HepG2 (cell line): ENCODE data around the gene MRPL39.

Experiments used
- ARID3A ChIP-seq: IDR thresholded peaks from 2 replicates; pipeline ENCODE4 v1.6.1; 2012; ENCODE audit warnings: low read depth, low read length, improper control_type of control experiment
- MAF1 ChIP-seq: sonication (generic); formaldehyde crosslinking; IDR thresholded peaks from 2 replicates; pipeline ENCODE4 v1.5.0; 2020; ENCODE audit warnings: missing genetic modification reagents, borderline replicate concordance
- TAF1 ChIP-seq: sonication (generic); formaldehyde crosslinking; IDR thresholded peaks from 2 replicates; pipeline ENCODE4 v1.4.0; 2020; ENCODE audit warnings: missing genetic modification reagents
- TGIF2 ChIP-seq: IDR thresholded peaks from 2 replicates; pipeline ENCODE4 v1.6.1; 2016; ENCODE audit warnings: control low read depth, missing compliant biosample characterization
- USF2 ChIP-seq, 2 experiments: sonication (generic) in 1 of 2; formaldehyde crosslinking in 1 of 2; IDR thresholded peaks; 2 replicates each; pipeline versions ENCODE4 v1.5.1 to v1.6.1; 2011 to 2020; ENCODE audit warnings: borderline replicate concordance in 1 of 2, low read depth in 1 of 2, low read length in 1 of 2, mild to moderate bottlenecking in 1 of 2, missing genetic modification reagents in 1 of 2, moderate library complexity in 1 of 2
- ZBTB7A ChIP-seq: sonication (generic); formaldehyde crosslinking; IDR thresholded peaks from 2 replicates; pipeline ENCODE4 v1.8.0; 2022; ENCODE audit warnings: mild to moderate bottlenecking, missing genetic modification reagents
- ZNF747 ChIP-seq: sonication (generic); formaldehyde crosslinking; IDR thresholded peaks from 2 replicates; pipeline ENCODE4 v1.8.1; 2023; ENCODE audit warnings: missing genetic modification reagents, mild to moderate bottlenecking, borderline replicate concordance

GRCh38 chr21:25573409-25574206 lies 33.7 kb downstream of the MRPL39 start:
- TF ChIP-seq TAF1 (no peak), ARID3A (no peak), ZBTB7A (CRISPR knock-in tag) (no peak), TGIF2 (CRISPR knock-in tag) (no peak), MAF1 (CRISPR knock-in tag) (no peak), ZNF747 (no peak), USF2 (IDR thresholded peaks at IDR 0.05; ENCODE audit: low read depth, low read length) (no peak), USF2 (CRISPR knock-in tag; IDR thresholded peaks at IDR 0.05; ENCODE audit: borderline replicate concordance) (no peak)
